ENCODE data around the gene NBAS. TPM values are rescaled to one million over a fixed set of nuclear protein-coding genes. Genes with fewer than 3 reads are reported as not detected.

Gene NBAS
- total and polyA plus RNA-seq, 2 of the 4 experiments (the other 2 are of a cell fraction): 22.3 to 105 TPM

GRCh38 chr2:15205562-15205961 lies 355.6 kb downstream of the NBAS start:
- ChIA-PET CTCF (no interaction called here), POLR2A (ENCODE audit: unreplicated experiment) (no interaction called here)
- no peak overlapping the region for H4K8ac ChIP-seq (ENCODE audit: low read depth in 2 of 2, low read length in 2 of 2)
- no peaks in the 10 kb centered on the region for H3K4me1 ChIP-seq (ENCODE audit: control insufficient read depth, insufficient read depth, low read length)
- H2BK15ac ChIP-seq (ENCODE audit: low read depth, low read length): no peak overlapping the region
- no peaks in the 10 kb centered on the region for H3K9me1 ChIP-seq (ENCODE audit: insufficient read depth, low read length)
- H3K18ac ChIP-seq (ENCODE audit: low read depth, low read length): no peak overlapping the region
- H4K5ac ChIP-seq (ENCODE audit: low read depth, low read length): no peak overlapping the region
- no peaks in the 10 kb centered on the region for H3K9me3 ChIP-seq (ENCODE audit: control insufficient read depth, insufficient read depth, low read length)
- no peak overlapping the region for H2BK5ac ChIP-seq (ENCODE audit: low read depth, low read length, poor library complexity, severe bottlenecking)
- no peak overlapping the region for H3K27ac ChIP-seq (ENCODE audit: insufficient read depth, low read length)
- no peak overlapping the region for H3K4me3 ChIP-seq (ENCODE audit: insufficient read depth, low read depth, low read length)
- H3K36me3 ChIP-seq (ENCODE audit: control insufficient read depth, insufficient read depth, low read length): peaks cover 5% of the 10 kb centered on the region; the same call in 1 of the 2 replicates
- H2AFZ ChIP-seq (replicated peaks; ENCODE audit: low read length, poor library complexity): no peak overlapping the region
- H2AK9ac ChIP-seq (replicated peaks; ENCODE audit: low read depth, low read length, poor library complexity): no peak overlapping the region
- H4K91ac ChIP-seq (ENCODE audit: insufficient read depth, low read depth, low read length): no peak overlapping the region
- no CpG with 5 or more reads among the region's 5 CpGs for WGBS, 2 experiments (ENCODE audit: extremely low coverage in 2 of 2, insufficient read length in 1 of 2)
- H2BK120ac ChIP-seq (ENCODE audit: low read depth, low read length): no peak overlapping the region
- H2BK20ac ChIP-seq (ENCODE audit: low read depth, low read length): no peak overlapping the region
- H3K9ac ChIP-seq (ENCODE audit: low read depth, low read length): no peak overlapping the region
- no peaks in the 10 kb centered on the region for H3K27me3 ChIP-seq (ENCODE audit: control insufficient read depth, insufficient read depth, low read length)
- H3K4ac ChIP-seq (ENCODE audit: low read depth, low read length): no peak overlapping the region
- H4K20me1 ChIP-seq (ENCODE audit: insufficient read depth, low read length): no peaks in the 10 kb centered on the region
- H3K14ac ChIP-seq (replicated peaks; ENCODE audit: low read depth, low read length): no peak overlapping the region
- H3K4me2 ChIP-seq (ENCODE audit: low read depth, low read length): no peak overlapping the region
- no TSS peak for BruUV-seq (replicated peaks)
- no peak for TF ChIP-seq MXI1 (IDR thresholded peaks at IDR 0.05; ENCODE audit: borderline replicate concordance, low read depth, low read length)
- no peak for TF ChIP-seq CTCF (conservative IDR thresholded peaks at IDR 0.05; ENCODE audit: low read depth, low read length)
- TF ChIP-seq RAD21 (IDR thresholded peaks at IDR 0.05; ENCODE audit: low read length): no peak
- no peak for TF ChIP-seq RFX5 (IDR thresholded peaks at IDR 0.05; ENCODE audit: low read depth, low read length)
- ATAC-seq (ENCODE audit: low read depth) (no peak), DNase-seq (no peak)
- in situ Hi-C loops (cut with MboI; ENCODE audit: low sequenced_read_pairs): no loop called here
- H2AK5ac ChIP-seq (ENCODE audit: low read depth, low read length): no peak overlapping the region
- dilution Hi-C loops (cut with HindIII; ENCODE audit: low sequenced_read_pairs, unreplicated experiment): no loop called here
- H3K23ac ChIP-seq (ENCODE audit: low read depth, low read length): no peak overlapping the region
- intact Hi-C loops (cut with micrococcal nuclease): no loop called here
- no peaks in the 10 kb centered on the region for H3K79me1 ChIP-seq (ENCODE audit: low read depth in 1 of 2, low read length in 2 of 2)
- no peak overlapping the region for H3K56ac ChIP-seq (ENCODE audit: extremely low read depth, insufficient read depth, low read length)

All from IMR-90 (cell line).